H9 (cell line): ENCODE results near the gene AMOTL1. TPM values are rescaled to one million over a fixed set of nuclear protein-coding genes. Genes with fewer than 3 reads are reported as not detected.

ENCODE experiments used
- DNase-seq: peaks from one replicate; pipeline ENCODE4 v3.0.0-alpha.2; 2017
- H2AFZ ChIP-seq: one replicate; pipeline ENCODE4 v1.6.1; 2013; ENCODE audit warnings: mild to moderate bottlenecking, low read length, control low read depth, moderate library complexity
- H2AK5ac ChIP-seq: 2 replicates; pipeline ENCODE4 v1.6.1; 2013; ENCODE audit warnings: low read length, control low read depth, mixed read lengths; ENCODE audit not compliant: insufficient read length
- H2BK120ac ChIP-seq: one replicate; pipeline ENCODE4 v1.6.1; 2013; ENCODE audit warnings: low read depth, mild to moderate bottlenecking, low read length, control low read depth, inconsistent platforms; ENCODE audit not compliant: poor library complexity, severe bottlenecking
- H2BK12ac ChIP-seq: 2 replicates; pipeline ENCODE4 v1.6.1; 2013; ENCODE audit warnings: low read length, control low read depth, mixed read lengths, low read depth; ENCODE audit not compliant: insufficient read length
- H2BK15ac ChIP-seq: 2 replicates; pipeline ENCODE4 v1.6.1; 2013; ENCODE audit warnings: low read depth, low read length, control low read depth
- H2BK20ac ChIP-seq: one replicate; pipeline ENCODE4 v1.6.1; 2013; ENCODE audit warnings: low read depth, mild to moderate bottlenecking, low read length, control low read depth, inconsistent platforms; ENCODE audit not compliant: poor library complexity, severe bottlenecking
- H2BK5ac ChIP-seq: 2 replicates; pipeline ENCODE4 v1.6.1; 2013; ENCODE audit warnings: low read length, control low read depth, mixed read lengths; ENCODE audit not compliant: insufficient read length
- H3K14ac ChIP-seq: 2 replicates; pipeline ENCODE4 v1.6.1; 2013; ENCODE audit warnings: low read length, control low read depth; ENCODE audit not compliant: insufficient read depth
- H3K18ac ChIP-seq: 2 replicates; pipeline ENCODE4 v1.6.1; 2013; ENCODE audit warnings: low read depth, mild to moderate bottlenecking, mixed read lengths, low read length, control low read depth; ENCODE audit not compliant: insufficient read length
- H3K23ac ChIP-seq: 2 replicates; pipeline ENCODE4 v1.6.1; 2013; ENCODE audit warnings: low read length, control low read depth, mixed read lengths, low read depth; ENCODE audit not compliant: insufficient read length
- H3K23me2 ChIP-seq: 2 replicates; pipeline ENCODE4 v1.6.1; 2013; ENCODE audit warnings: low read depth, mild to moderate bottlenecking, mixed read lengths, low read length, control low read depth; ENCODE audit not compliant: insufficient read length, poor library complexity, severe bottlenecking
- H3K27ac ChIP-seq: 2 replicates; pipeline ENCODE4 v1.5.1; 2013; ENCODE audit warnings: low read length, control low read depth, mixed read lengths, low read depth; ENCODE audit not compliant: insufficient read length
- H3K27me3 ChIP-seq: 2 replicates; pipeline ENCODE4 v1.6.1; 2013; ENCODE audit warnings: low read length, control low read depth, inconsistent platforms; ENCODE audit not compliant: insufficient read depth
- H3K4ac ChIP-seq: 2 replicates; pipeline ENCODE4 v1.6.1; 2013; ENCODE audit warnings: low read depth, mild to moderate bottlenecking, control low read depth, inconsistent platforms, low read length, moderate library complexity
- H3K4me1 ChIP-seq: 2 replicates; pipeline ENCODE4 v1.6.1; 2013; ENCODE audit warnings: low read length, control low read depth, inconsistent platforms; ENCODE audit not compliant: insufficient read depth
- H3K4me2 ChIP-seq: 2 replicates; pipeline ENCODE4 v1.6.1; 2013; ENCODE audit warnings: low read length, control low read depth, mixed read lengths; ENCODE audit not compliant: insufficient read length, insufficient read depth
- H3K56ac ChIP-seq: 2 replicates; pipeline ENCODE4 v1.6.1; 2013; ENCODE audit warnings: low read depth, mild to moderate bottlenecking, mixed read lengths, low read length, control low read depth; ENCODE audit not compliant: insufficient read length
- H3K79me1 ChIP-seq: 2 replicates; pipeline ENCODE4 v1.6.1; 2013; ENCODE audit warnings: low read depth, mild to moderate bottlenecking, moderate library complexity, low read length, control low read depth, inconsistent platforms; ENCODE audit not compliant: insufficient read depth, poor library complexity, severe bottlenecking
- H3K79me2 ChIP-seq: 2 replicates; pipeline ENCODE4 v1.6.1; 2013; ENCODE audit warnings: low read length, control low read depth, inconsistent platforms; ENCODE audit not compliant: insufficient read depth
- H3K9ac ChIP-seq: 2 replicates; pipeline ENCODE4 v1.6.1; 2013; ENCODE audit warnings: low read length, control low read depth, mixed read lengths; ENCODE audit not compliant: insufficient read length; ENCODE audit errors: extremely low read depth
- H3K9me3 ChIP-seq: one replicate; pipeline ENCODE4 v1.6.1; 2013; ENCODE audit warnings: low read depth, low read length, inconsistent platforms; ENCODE audit not compliant: control insufficient read depth
- H3T11ph ChIP-seq: one replicate; pipeline ENCODE4 v1.6.1; 2013; ENCODE audit warnings: mild to moderate bottlenecking, low read length, control low read depth, inconsistent platforms
- H4K20me1 ChIP-seq: one replicate; pipeline ENCODE4 v1.6.1; 2013; ENCODE audit not compliant: control insufficient read depth, insufficient read length, insufficient read depth
- H4K5ac ChIP-seq: 2 replicates; pipeline ENCODE4 v1.6.1; 2013; ENCODE audit warnings: low read depth, mild to moderate bottlenecking, mixed read lengths, low read length, control low read depth; ENCODE audit not compliant: insufficient read length
- H4K8ac ChIP-seq: replicated peaks from 2 replicates; pipeline ENCODE4 v1.6.1; 2013; ENCODE audit warnings: low read length, control low read depth, mixed read lengths, low read depth; ENCODE audit not compliant: insufficient read length
- H4K91ac ChIP-seq: 2 replicates; pipeline ENCODE4 v1.6.1; 2013; ENCODE audit warnings: low read depth, mild to moderate bottlenecking, moderate library complexity, mixed read lengths, low read length, control low read depth; ENCODE audit not compliant: insufficient read length
- H3K27ac Mint-ChIP-seq, 3 experiments: 2 replicates in 2 of 3; 3 replicates in 1 of 3; pipeline ENCODE4 v1.8.0; 2020 to 2021; ENCODE audit warnings: mixed read lengths in 3 of 3, mild to moderate bottlenecking in 1 of 3, moderate library complexity in 1 of 3
- H3K27me3 Mint-ChIP-seq: 2 replicates; pipeline ENCODE4 v1.8.0; 2021; ENCODE audit warnings: low read depth, mild to moderate bottlenecking, moderate library complexity, mixed read lengths
- H3K36me3 Mint-ChIP-seq, 3 experiments: 2 replicates in 2 of 3; 3 replicates in 1 of 3; pipeline ENCODE4 v1.8.0; 2020 to 2021; ENCODE audit warnings: low read depth in 3 of 3, mixed read lengths in 3 of 3; ENCODE audit not compliant: insufficient read depth in 1 of 3
- H3K4me1 Mint-ChIP-seq, 2 experiments: 2 replicates each; pipeline ENCODE4 v1.8.0; 2020; ENCODE audit warnings: mixed read lengths in 2 of 2
- H3K4me3 Mint-ChIP-seq, 2 experiments: 2 replicates in 1 of 2; 3 replicates in 1 of 2; pipeline ENCODE4 v1.8.0; 2020 to 2021; ENCODE audit warnings: mild to moderate bottlenecking in 2 of 2, mixed read lengths in 2 of 2, moderate library complexity in 1 of 2
- H3K9me3 Mint-ChIP-seq, 2 experiments: 2 replicates in 1 of 2; 3 replicates in 1 of 2; pipeline ENCODE4 v1.8.0; 2020; ENCODE audit warnings: mild to moderate bottlenecking in 2 of 2, mixed read lengths in 2 of 2, moderate library complexity in 1 of 2
- WGBS: extraction: QIAGEN DNeasy Blood & Tissue Kit; methylation state at CpG from one replicate; pipeline ENCODE4 v1.1.7; 2013; ENCODE audit warnings: missing lambda C conversion rate, low lambda C conversion rate, mixed read lengths; ENCODE audit not compliant: insufficient read length; ENCODE audit errors: extremely low coverage; 5-methylcytosine and 5-hydroxymethylcytosine counted together
- total RNA-seq: library from RNA; stranded (reverse); gene quantifications from 2 replicates; pipeline ENCODE4 v1.2.1, GENCODE V29; 2021
- TF ChIP-seq, protein P1 (sequence below): fragments of 200-600 bp; sonication (generic); conservative IDR thresholded peaks from 3 replicates; pipeline ENCODE4 v1.8.0; 2021; ENCODE audit warnings: antibody characterized with exemption, mild to moderate bottlenecking

Gene AMOTL1
- total RNA-seq, 1 experiment from 2014 or later: 18.5 TPM

DNA sequence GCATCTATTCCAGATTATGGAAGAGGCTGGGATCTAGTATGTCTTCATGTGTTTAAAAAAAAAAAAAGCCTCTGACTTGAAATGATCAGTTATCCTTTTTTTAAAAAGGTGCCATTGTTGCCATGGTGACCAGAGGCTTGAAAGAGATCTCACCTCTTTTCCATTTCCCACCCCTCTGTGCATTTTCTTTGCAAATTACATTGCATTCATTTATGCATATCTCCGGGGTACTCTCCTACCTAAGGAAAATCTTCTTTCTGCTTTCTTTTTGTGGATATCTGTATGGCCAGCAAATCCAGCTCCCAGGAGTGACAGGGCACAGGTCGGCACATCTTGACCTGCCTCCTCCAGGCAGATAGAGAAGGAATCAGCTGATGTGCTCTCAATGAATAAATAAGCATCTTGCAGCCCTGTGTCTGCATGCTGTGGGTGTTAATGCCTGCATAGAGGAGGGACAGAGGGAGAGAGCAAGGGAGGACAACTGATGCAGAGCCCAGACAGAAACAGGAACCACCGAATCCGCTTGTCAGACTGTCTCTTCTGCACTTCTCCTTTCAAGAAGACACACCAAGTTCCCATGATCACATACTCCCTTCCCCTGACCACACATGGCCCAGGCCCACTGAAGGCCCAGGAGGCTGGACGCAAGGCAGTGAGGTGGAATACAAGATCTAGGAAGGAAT lies 154.3 kb downstream of the AMOTL1 start:
- Histone ChIP-seq H2BK20ac (no peak overlapping the region), H2BK120ac (no peak overlapping the region), H3K27ac (no peak overlapping the region), H2BK5ac (no peak overlapping the region), H3K23ac (no peak overlapping the region), H3K23me2 (no peaks in the 10 kb centered on the region), H3K9ac (no peak overlapping the region), H3K4me2 (no peak overlapping the region), H3K27me3 (no peaks in the 10 kb centered on the region), H2AFZ (no peak overlapping the region), H3K4ac (no peak overlapping the region), H2BK12ac (no peak overlapping the region), H3K79me1 (no peaks in the 10 kb centered on the region), H3T11ph (no peak overlapping the region), H3K4me1 (no peaks in the 10 kb centered on the region), H3K18ac (no peak overlapping the region), H4K20me1 (peaks cover 2% of the 10 kb centered on the region), H4K5ac (no peak overlapping the region), H2AK5ac (no peak overlapping the region), H3K56ac (no peak overlapping the region), H3K14ac (no peak overlapping the region; the same call in 1 of the 2 replicates), H3K9me3 (no peaks in the 10 kb centered on the region), H3K79me2 (no peaks in the 10 kb centered on the region), H4K8ac (no peak overlapping the region), H4K91ac (no peak overlapping the region), H2BK15ac (no peak overlapping the region)
- H3K36me3 Mint-ChIP-seq: no peaks in the 10 kb centered on the region
- no peak overlapping the region for H3K4me3 Mint-ChIP-seq
- peaks cover 5 to 10% of the 10 kb centered on the region in 2 experiments; a peak in 3 of 4 replicates for H3K4me1 Mint-ChIP-seq
- 0 out of 7 replicates have a peak overlapping the region, but pooled peaks of 1 of the 3 experiments have one; percentile 18 for H3K27ac Mint-ChIP-seq
- DNase-seq: no peak
- TF ChIP-seq, protein P1, sequence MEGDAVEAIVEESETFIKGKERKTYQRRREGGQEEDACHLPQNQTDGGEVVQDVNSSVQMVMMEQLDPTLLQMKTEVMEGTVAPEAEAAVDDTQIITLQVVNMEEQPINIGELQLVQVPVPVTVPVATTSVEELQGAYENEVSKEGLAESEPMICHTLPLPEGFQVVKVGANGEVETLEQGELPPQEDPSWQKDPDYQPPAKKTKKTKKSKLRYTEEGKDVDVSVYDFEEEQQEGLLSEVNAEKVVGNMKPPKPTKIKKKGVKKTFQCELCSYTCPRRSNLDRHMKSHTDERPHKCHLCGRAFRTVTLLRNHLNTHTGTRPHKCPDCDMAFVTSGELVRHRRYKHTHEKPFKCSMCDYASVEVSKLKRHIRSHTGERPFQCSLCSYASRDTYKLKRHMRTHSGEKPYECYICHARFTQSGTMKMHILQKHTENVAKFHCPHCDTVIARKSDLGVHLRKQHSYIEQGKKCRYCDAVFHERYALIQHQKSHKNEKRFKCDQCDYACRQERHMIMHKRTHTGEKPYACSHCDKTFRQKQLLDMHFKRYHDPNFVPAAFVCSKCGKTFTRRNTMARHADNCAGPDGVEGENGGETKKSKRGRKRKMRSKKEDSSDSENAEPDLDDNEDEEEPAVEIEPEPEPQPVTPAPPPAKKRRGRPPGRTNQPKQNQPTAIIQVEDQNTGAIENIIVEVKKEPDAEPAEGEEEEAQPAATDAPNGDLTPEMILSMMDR: no peak
- no CpG with 5 or more reads among the region's 5 CpGs for WGBS
- peaks cover 6% of the 10 kb centered on the region; the same call in 1 of the 2 replicates for H3K27me3 Mint-ChIP-seq
- H3K9me3 Mint-ChIP-seq: no peaks in the 10 kb centered on the region
